Neural cell (in vitro differentiated cells): ENCODE measurements around the gene GATC. TPM values are rescaled to one million over a fixed set of nuclear protein-coding genes. Genes with fewer than 3 reads are reported as not detected.

ENCODE experiments used
- H2AFZ ChIP-seq: fragments of 200-600, 300-800 bp; sonication (generic), shearing (Covaris generic); 2 replicates; pipeline ENCODE4 v1.6.0; 2014; ENCODE audit warnings: low read depth, mild to moderate bottlenecking, antibody characterized with exemption, low read length, moderate library complexity
- H3F3A ChIP-seq: fragments of 200-600 bp; shearing (Covaris generic); 2 replicates; pipeline ENCODE4 v1.6.1; 2016; ENCODE audit warnings: mild to moderate bottlenecking, moderate library complexity, mixed read lengths, antibody characterized with exemption, low read length; ENCODE audit not compliant: insufficient read depth, poor library complexity, severe bottlenecking
- H3K27ac ChIP-seq: fragments of 200-600, 300-800 bp; sonication (generic), shearing (Covaris generic); 2 replicates; pipeline ENCODE4 v1.5.1; 2014; ENCODE audit warnings: mild to moderate bottlenecking, low read length, moderate library complexity
- H3K27me3 ChIP-seq: fragments of 300-800, 200-600 bp; sonication (generic), shearing (Covaris generic); 2 replicates; pipeline ENCODE4 v1.6.0; 2014; ENCODE audit warnings: mild to moderate bottlenecking, low read depth, low read length, moderate library complexity; ENCODE audit not compliant: insufficient read depth
- H3K36me3 ChIP-seq: fragments of 300-800, 200-600 bp; sonication (generic), shearing (Covaris generic); 2 replicates; pipeline ENCODE4 v1.5.1; 2014; ENCODE audit warnings: mild to moderate bottlenecking, antibody characterized with exemption, low read length, moderate library complexity; ENCODE audit not compliant: insufficient read depth
- H3K4me2 ChIP-seq: fragments of 300-800, 200-600 bp; sonication (generic), shearing (Covaris generic); 2 replicates; pipeline ENCODE4 v1.6.0; 2014; ENCODE audit warnings: mild to moderate bottlenecking, low read length
- H3K4me3 ChIP-seq: fragments of 300-800, 200-600 bp; sonication (generic), shearing (Covaris generic); 2 replicates; pipeline ENCODE4 v1.5.1; 2014; ENCODE audit warnings: mild to moderate bottlenecking, low read length, moderate library complexity
- H3K79me2 ChIP-seq: fragments of 200-600 bp; shearing (Covaris generic); replicated peaks from 2 replicates; pipeline ENCODE4 v1.6.0; 2014; ENCODE audit warnings: mild to moderate bottlenecking, low read length, moderate library complexity; ENCODE audit not compliant: insufficient read depth
- H3K9ac ChIP-seq: fragments of 300-800, 200-600 bp; sonication (generic), shearing (Covaris generic); 2 replicates; pipeline ENCODE4 v1.6.1; 2016; ENCODE audit warnings: mild to moderate bottlenecking, low read length, mixed read lengths
- H3K9me2 ChIP-seq: fragments of 200-600 bp; shearing (Covaris generic); 2 replicates; pipeline ENCODE4 v1.6.1; 2016; ENCODE audit warnings: mild to moderate bottlenecking, low read length, mixed read lengths; ENCODE audit not compliant: insufficient read depth
- H3K9me3 ChIP-seq: fragments of 200-600, 300-800 bp; sonication (generic), shearing (Covaris generic); 2 replicates; pipeline ENCODE4 v1.6.1; 2016; ENCODE audit warnings: mild to moderate bottlenecking, mixed run types, low read length, moderate library complexity, mixed read lengths
- H4K20me1 ChIP-seq: fragments of 200-600 bp; shearing (Covaris generic); 2 replicates; pipeline ENCODE4 v1.6.1; 2016; ENCODE audit warnings: mild to moderate bottlenecking, mixed run types; ENCODE audit not compliant: insufficient read depth
- CTCF ChIP-seq: fragments of 450-650 bp; IDR thresholded peaks from 2 replicates; pipeline ENCODE4 v1.5.1; 2014; ENCODE audit warnings: antibody characterized with exemption, mild to moderate bottlenecking, moderate library complexity; ENCODE audit not compliant: poor library complexity, severe bottlenecking
- EP300 ChIP-seq: fragments of 450-650 bp; conservative IDR thresholded peaks from 2 replicates; pipeline ENCODE4 v1.6.1; 2014; ENCODE audit warnings: antibody characterized with exemption, mild to moderate bottlenecking, moderate library complexity; ENCODE audit not compliant: poor library complexity, severe bottlenecking
- MXI1 ChIP-seq: fragments of 450-650 bp; conservative IDR thresholded peaks from 2 replicates; pipeline ENCODE4 v1.6.1; 2014; ENCODE audit warnings: antibody characterized with exemption, mild to moderate bottlenecking; ENCODE audit not compliant: poor library complexity, severe bottlenecking
- POLR2AphosphoS5 ChIP-seq: IDR thresholded peaks from 2 replicates; pipeline ENCODE4 v1.6.1; 2012
- RAD21 ChIP-seq: fragments of 450-650 bp; conservative IDR thresholded peaks from 2 replicates; pipeline ENCODE4 v1.6.1; 2014; ENCODE audit warnings: antibody characterized with exemption, mild to moderate bottlenecking, moderate library complexity
- REST ChIP-seq: IDR thresholded peaks from 2 replicates; pipeline ENCODE4 v1.6.1; 2012; ENCODE audit warnings: borderline replicate concordance
- SMC3 ChIP-seq: fragments of 450-650 bp; conservative IDR thresholded peaks from 2 replicates; pipeline ENCODE4 v1.6.1; 2014; ENCODE audit warnings: antibody characterized with exemption, mild to moderate bottlenecking, moderate library complexity; ENCODE audit not compliant: poor library complexity
- TAF1 ChIP-seq: IDR thresholded peaks from 2 replicates; pipeline ENCODE4 v1.6.1; 2012; ENCODE audit warnings: low read depth
- polyA plus RNA-seq: library from polyadenylated mRNA; depleted of rRNA; stranded (reverse); fragments of >200 nt; gene quantifications from 2 replicates; pipeline ENCODE4 v1.2.3, GENCODE V29; 2014

The GATC gene
- polyA plus RNA-seq, 1 donor from 2014 or later, result 45.3 TPM

GRCh38 chr12:120466560-120467315, 20.5 kb downstream of the GATC start:
- Histone ChIP-seq H4K20me1 (peaks cover 8% of the 10 kb centered on the region), H3K4me2 (no peak overlapping the region), H2AFZ (no peak overlapping the region), H3K79me2 (peaks cover 49% of the 10 kb centered on the region), H3K9me2 (no peaks in the 10 kb centered on the region), H3F3A (peaks cover 7% of the 10 kb centered on the region), H3K4me3 (no peak overlapping the region), H3K9me3 (no peaks in the 10 kb centered on the region), H3K9ac (no peak overlapping the region), H3K27ac (no peak overlapping the region), H3K36me3 (peaks cover 25% of the 10 kb centered on the region), H3K27me3 (no peaks in the 10 kb centered on the region)
- TF ChIP-seq CTCF (peak; percentile 46), RAD21 (peak; percentile 39), POLR2AphosphoS5 (no peak), SMC3 (peak; percentile 50)

GRCh38 chr12:120467439-120467838, 21.2 kb downstream of the GATC start:
- Histone ChIP-seq H4K20me1 (peaks cover 8% of the 10 kb centered on the region), H3K36me3 (peaks cover 25% of the 10 kb centered on the region)

More at GRCh38 chr12:120467439-120467838, 21.2 kb downstream of the GATC start:
- H3K9me2 ChIP-seq, result no peaks in the 10 kb centered on the region
- H3K79me2 ChIP-seq, result peaks cover 56% of the 10 kb centered on the region
- no peak overlapping the region for H3K9ac ChIP-seq
- H3K4me3 ChIP-seq, result peak overlapping the region; percentile 97
- H3K27me3 ChIP-seq, result no peaks in the 10 kb centered on the region
- H3K9me3 ChIP-seq, result no peaks in the 10 kb centered on the region
- no peak overlapping the region for H2AFZ ChIP-seq
- H3K27ac ChIP-seq, result no peak overlapping the region
- H3F3A ChIP-seq, result peaks cover 7% of the 10 kb centered on the region
- TF ChIP-seq TAF1 (no peak), CTCF (no peak), POLR2AphosphoS5 (no peak), MXI1 (no peak), SMC3 (no peak), RAD21 (no peak), EP300 (no peak), REST (no peak)
- no peak overlapping the region for H3K4me2 ChIP-seq
